Measurements from ENCODE around the gene KLK4. TPM values are rescaled to one million over a fixed set of nuclear protein-coding genes. Genes with fewer than 3 reads are reported as not detected.

KLK4 gene
- polyA plus RNA-seq, 3 donors, result not detected

DNA sequence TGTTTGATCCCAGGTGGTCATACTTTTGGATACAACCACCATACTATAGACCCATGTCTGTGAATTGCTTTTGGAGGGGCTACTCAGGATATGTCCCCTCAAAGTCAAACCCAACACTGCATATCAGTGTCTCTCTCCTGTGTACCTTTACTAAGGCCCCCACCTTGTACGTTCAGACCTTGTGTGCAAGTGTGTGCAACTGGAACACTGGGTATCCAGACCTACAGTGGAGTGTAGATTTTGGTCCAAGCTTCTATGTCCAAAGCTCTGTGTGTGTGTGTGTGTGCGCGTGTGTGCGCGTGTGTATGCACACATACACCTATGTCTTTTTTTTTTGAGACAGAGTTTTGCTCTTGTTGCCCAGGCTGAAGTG lies 20.0 kb downstream of the KLK4 start:
- Mint-ChIP-seq H3K4me3 (no peak overlapping the region), H3K36me3 (no peaks in the 10 kb centered on the region), H3K4me1 (no peaks in the 10 kb centered on the region), H3K27me3 (ENCODE audit: low read depth in 3 of 3) (peaks cover 9 to 16% (median 11%) of the 10 kb centered on the region in 3 donors), H3K9me3 (peaks cover 0 to 12% (median 8%) of the 10 kb centered on the region in 7 donors), H3K27ac (no peak overlapping the region)
- WGBS (ENCODE audit: insufficient coverage), result no CpG with 5 or more reads among the region's 5 CpGs
- Histone ChIP-seq H3K9me3 (replicated peaks in 1 of 2; ENCODE audit: control insufficient read depth in 1 of 2, insufficient read depth in 1 of 2, low read length in 2 of 2) (peaks cover 0 to 14% of the 10 kb centered on the region in 2 donors), H3K27me3 (ENCODE audit: control insufficient read depth in 2 of 2, insufficient read depth in 2 of 2, low read length in 2 of 2) (no peaks in the 10 kb centered on the region), H3K27ac (ENCODE audit: low read depth in 1 of 2, low read length in 2 of 2) (no peak overlapping the region), H3K79me2 (ENCODE audit: insufficient read depth, low read length) (no peaks in the 10 kb centered on the region), H3K9ac (ENCODE audit: insufficient read depth, low read length, poor library complexity, severe bottlenecking) (no peak overlapping the region), H4K20me1 (ENCODE audit: insufficient read depth, low read length) (no peaks in the 10 kb centered on the region), H2AFZ (ENCODE audit: insufficient read depth, low read depth, low read length, poor library complexity, severe bottlenecking) (no peak overlapping the region), H3K36me3 (replicated peaks in 1 of 2; ENCODE audit: control insufficient read depth in 1 of 2, insufficient read depth in 2 of 2, low read length in 2 of 2) (no peaks in the 10 kb centered on the region), H3K4me2 (replicated peaks; ENCODE audit: extremely low read depth, low read length, poor library complexity, severe bottlenecking) (no peak overlapping the region), H3K4me3 (replicated peaks in 1 of 3; ENCODE audit: low read depth in 2 of 3, low read length in 3 of 3) (no peak overlapping the region), H3K4me1 (ENCODE audit: control insufficient read depth in 1 of 2, insufficient read depth in 2 of 2, low read length in 2 of 2) (no peaks in the 10 kb centered on the region)
- no peak for DNase-seq
- intact Hi-C loops (cut with micrococcal nuclease), result no loop called here
- TF ChIP-seq CTCF (IDR thresholded peaks at IDR 0.05), result no peak

GRCh38 chr19:50890422-50891252 lies 20.6 kb downstream of the KLK4 start:
- no peak for DNase-seq
- Mint-ChIP-seq H3K4me1 (no peaks in the 10 kb centered on the region), H3K4me3 (no peak overlapping the region), H3K9me3 (peaks cover 0 to 12% (median 8%) of the 10 kb centered on the region in 7 donors), H3K27me3 (ENCODE audit: low read depth in 3 of 3) (peaks cover 9 to 16% (median 14%) of the 10 kb centered on the region in 3 donors), H3K36me3 (no peaks in the 10 kb centered on the region), H3K27ac (no peak overlapping the region)
- Histone ChIP-seq H3K36me3 (replicated peaks in 1 of 2; ENCODE audit: control insufficient read depth in 1 of 2, insufficient read depth in 2 of 2, low read length in 2 of 2) (no peaks in the 10 kb centered on the region), H3K9me3 (replicated peaks in 1 of 2; ENCODE audit: control insufficient read depth in 1 of 2, insufficient read depth in 1 of 2, low read length in 2 of 2) (peaks cover 0 to 14% of the 10 kb centered on the region in 2 donors), H2AFZ (ENCODE audit: insufficient read depth, low read depth, low read length, poor library complexity, severe bottlenecking) (no peak overlapping the region), H3K27ac (ENCODE audit: low read depth in 1 of 2, low read length in 2 of 2) (no peak overlapping the region), H3K4me2 (replicated peaks; ENCODE audit: extremely low read depth, low read length, poor library complexity, severe bottlenecking) (no peak overlapping the region), H3K4me1 (ENCODE audit: control insufficient read depth in 1 of 2, insufficient read depth in 2 of 2, low read length in 2 of 2) (no peaks in the 10 kb centered on the region), H3K4me3 (replicated peaks in 1 of 3; ENCODE audit: low read depth in 2 of 3, low read length in 3 of 3) (no peak overlapping the region), H4K20me1 (ENCODE audit: insufficient read depth, low read length) (no peaks in the 10 kb centered on the region), H3K27me3 (ENCODE audit: control insufficient read depth in 2 of 2, insufficient read depth in 2 of 2, low read length in 2 of 2) (no peaks in the 10 kb centered on the region), H3K9ac (ENCODE audit: insufficient read depth, low read length, poor library complexity, severe bottlenecking) (no peak overlapping the region), H3K79me2 (ENCODE audit: insufficient read depth, low read length) (no peaks in the 10 kb centered on the region)
- no peak for TF ChIP-seq CTCF (IDR thresholded peaks at IDR 0.05)
- 70% methylated on average over 2 of the region's 5 CpGs for WGBS (ENCODE audit: insufficient coverage)
- intact Hi-C loops (cut with micrococcal nuclease), result no loop called here
